Measurements from ENCODE around the gene DDR2.

- TF ChIP-seq, protein P1, sequence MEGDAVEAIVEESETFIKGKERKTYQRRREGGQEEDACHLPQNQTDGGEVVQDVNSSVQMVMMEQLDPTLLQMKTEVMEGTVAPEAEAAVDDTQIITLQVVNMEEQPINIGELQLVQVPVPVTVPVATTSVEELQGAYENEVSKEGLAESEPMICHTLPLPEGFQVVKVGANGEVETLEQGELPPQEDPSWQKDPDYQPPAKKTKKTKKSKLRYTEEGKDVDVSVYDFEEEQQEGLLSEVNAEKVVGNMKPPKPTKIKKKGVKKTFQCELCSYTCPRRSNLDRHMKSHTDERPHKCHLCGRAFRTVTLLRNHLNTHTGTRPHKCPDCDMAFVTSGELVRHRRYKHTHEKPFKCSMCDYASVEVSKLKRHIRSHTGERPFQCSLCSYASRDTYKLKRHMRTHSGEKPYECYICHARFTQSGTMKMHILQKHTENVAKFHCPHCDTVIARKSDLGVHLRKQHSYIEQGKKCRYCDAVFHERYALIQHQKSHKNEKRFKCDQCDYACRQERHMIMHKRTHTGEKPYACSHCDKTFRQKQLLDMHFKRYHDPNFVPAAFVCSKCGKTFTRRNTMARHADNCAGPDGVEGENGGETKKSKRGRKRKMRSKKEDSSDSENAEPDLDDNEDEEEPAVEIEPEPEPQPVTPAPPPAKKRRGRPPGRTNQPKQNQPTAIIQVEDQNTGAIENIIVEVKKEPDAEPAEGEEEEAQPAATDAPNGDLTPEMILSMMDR (conservative IDR thresholded peaks at IDR 0.05; ENCODE audit: low read depth, low read length) = no peak
- TF ChIP-seq EZH2 (IDR thresholded peaks at IDR 0.05; ENCODE audit: low read length, unreplicated experiment) (no peak), EZH2phosphoT487 (IDR thresholded peaks at IDR 0.05; ENCODE audit: borderline replicate concordance, low read length) (no peak)
These were observed 84.3 kb downstream of the DDR2 start for GRCh38 chr1:162716552-162716951.

Data from PC-3 (cell line).